Body of pancreas (tissue), 4 donors: ENCODE data around the gene SNTB2. TPM values are rescaled to one million over a fixed set of nuclear protein-coding genes. Genes with fewer than 3 reads are reported as not detected.
"Not testable (repeated sequence)": the region's sequence is repeated elsewhere in the genome, so short reads cannot be mapped to it uniquely, and the experiment has no call there.

Experiments
- ATAC-seq: fragments of 150-250 bp; one replicate; pipeline ENCODE4 v1.9.1; 2016
- DNase-seq, 4 donors: peaks; one replicate each; pipeline ENCODE4 v3.0.0-alpha.2; 2019
- H3K27ac ChIP-seq, 4 donors: fragments of 200-600 bp; sonication (generic); 1 replicate in 3 of 4; 2 replicates in 1 of 4; pipeline versions ENCODE4 v1.5.1 to v1.6.1; 2016 to 2019; ENCODE audit warnings: mild to moderate bottlenecking in 1 of 4, mixed read lengths in 1 of 4, moderate library complexity in 1 of 4
- H3K27me3 ChIP-seq, 2 donors: fragments of 200-600 bp; sonication (generic); one replicate each; pipeline ENCODE4 v1.6.0; 2016; ENCODE audit warnings: mild to moderate bottlenecking in 1 of 2
- H3K36me3 ChIP-seq, 2 donors: fragments of 200-600 bp; sonication (generic); replicated peaks in 1 of 2; 2 replicates each; pipeline ENCODE4 v1.5.1; 2016; ENCODE audit warnings: low read depth in 2 of 2; ENCODE audit not compliant: insufficient read depth in 1 of 2
- H3K4me1 ChIP-seq: fragments of 200-600 bp; sonication (generic); one replicate; pipeline ENCODE4 v1.6.0; 2016
- H3K4me3 ChIP-seq, 2 donors: fragments of 200-600 bp; sonication (generic); 1 replicate in 1 of 2; 2 replicates in 1 of 2; pipeline ENCODE4 v1.5.1; 2016 to 2019
- H3K9me3 ChIP-seq, 3 donors: fragments of 200-600 bp; sonication (generic); 1 replicate in 2 of 3; 2 replicates in 1 of 3; pipeline ENCODE4 v1.5.1; 2016
- POLR2A ChIP-seq, 3 donors: fragments of 450-650 bp; IDR thresholded peaks; one replicate each; pipeline ENCODE4 v1.6.1; 2016; ENCODE audit warnings: antibody characterized with exemption in 3 of 3, mild to moderate bottlenecking in 2 of 3
- WGBS, 2 donors: methylation state at CpG; one replicate each; pipeline ENCODE4 v1.1.5; 2017; 5-methylcytosine and 5-hydroxymethylcytosine counted together
- intact Hi-C: fragments of 100-400 bp; cut with DNase I; formaldehyde crosslinking; loops from one replicate; pipeline ENCODE4 v1.15.1; 2023
- total RNA-seq, 2 donors: library from RNA; depleted of rRNA; stranded (reverse); fragments of >200 nt; gene quantifications; one replicate each; pipeline ENCODE4 v1.1.0, GENCODE V29; 2016
- TF ChIP-seq, protein P1 (sequence below), 7 experiments: fragments of 450-650 bp in 4 of 7; fragments of 200-600 bp in 3 of 7; sonication (generic) in 3 of 7; IDR thresholded peaks; one replicate each; pipeline ENCODE4 v1.5.1; 2016 to 2019; ENCODE audit warnings: antibody characterized with exemption in 7 of 7

SNTB2 gene
- total RNA-seq, 2 donors from 2014 or later: 11.2 to 13.5 TPM

- WGBS, 2 donors: 58 to 59% methylated on average over 3 of the region's 3 CpGs
- H3K27me3 ChIP-seq: no peaks in the 10 kb centered on the region
- ATAC-seq (no peak), DNase-seq (no peak)
- H3K27ac ChIP-seq: no peak overlapping the region
- no peaks in the 10 kb centered on the region for H3K9me3 ChIP-seq
- H3K4me3 ChIP-seq: no peak overlapping the region
- intact Hi-C loops: no loop called here
- no peaks in the 10 kb centered on the region for H3K36me3 ChIP-seq
- no peak for TF ChIP-seq POLR2A (IDR thresholded peaks at IDR 0.05)
- TF ChIP-seq, protein P1, sequence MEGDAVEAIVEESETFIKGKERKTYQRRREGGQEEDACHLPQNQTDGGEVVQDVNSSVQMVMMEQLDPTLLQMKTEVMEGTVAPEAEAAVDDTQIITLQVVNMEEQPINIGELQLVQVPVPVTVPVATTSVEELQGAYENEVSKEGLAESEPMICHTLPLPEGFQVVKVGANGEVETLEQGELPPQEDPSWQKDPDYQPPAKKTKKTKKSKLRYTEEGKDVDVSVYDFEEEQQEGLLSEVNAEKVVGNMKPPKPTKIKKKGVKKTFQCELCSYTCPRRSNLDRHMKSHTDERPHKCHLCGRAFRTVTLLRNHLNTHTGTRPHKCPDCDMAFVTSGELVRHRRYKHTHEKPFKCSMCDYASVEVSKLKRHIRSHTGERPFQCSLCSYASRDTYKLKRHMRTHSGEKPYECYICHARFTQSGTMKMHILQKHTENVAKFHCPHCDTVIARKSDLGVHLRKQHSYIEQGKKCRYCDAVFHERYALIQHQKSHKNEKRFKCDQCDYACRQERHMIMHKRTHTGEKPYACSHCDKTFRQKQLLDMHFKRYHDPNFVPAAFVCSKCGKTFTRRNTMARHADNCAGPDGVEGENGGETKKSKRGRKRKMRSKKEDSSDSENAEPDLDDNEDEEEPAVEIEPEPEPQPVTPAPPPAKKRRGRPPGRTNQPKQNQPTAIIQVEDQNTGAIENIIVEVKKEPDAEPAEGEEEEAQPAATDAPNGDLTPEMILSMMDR (IDR thresholded peaks at IDR 0.05): no peak
- no peaks in the 10 kb centered on the region for H3K4me1 ChIP-seq
Observed at GRCh38 chr16:69293401-69293800, 106.4 kb downstream of the SNTB2 start.

DNA sequence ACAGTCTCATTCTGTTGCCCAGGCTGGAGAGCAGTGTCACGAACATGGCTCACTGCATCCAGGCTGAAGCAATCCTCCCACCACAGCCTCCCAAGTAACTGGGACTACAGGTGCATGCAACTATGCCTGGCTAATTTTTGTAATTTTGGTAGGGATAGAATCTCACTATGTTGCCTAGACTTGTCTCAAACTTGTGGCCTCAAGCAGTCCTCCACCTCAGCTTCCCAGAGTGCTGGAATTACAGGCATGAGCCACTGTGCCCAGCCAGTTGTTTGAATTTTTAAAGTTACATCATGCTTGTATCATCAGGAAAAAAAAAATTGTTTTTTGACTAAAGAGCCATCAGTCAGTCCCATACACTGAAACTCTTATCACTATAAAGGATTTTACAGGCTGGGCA, 107.1 kb downstream of the SNTB2 start:
- intact Hi-C loops: no loop called here
- no peak for DNase-seq
- Histone ChIP-seq H3K4me1 (no peaks in the 10 kb centered on the region), H3K27ac (no peak overlapping the region), H3K9me3 (no peaks in the 10 kb centered on the region), H3K4me3 (no peak overlapping the region), H3K27me3 (no peaks in the 10 kb centered on the region), H3K36me3 (no peaks in the 10 kb centered on the region)
- no peak for ATAC-seq
- WGBS, 2 donors: 89% methylated on average over 1 of the region's 1 CpG
- TF ChIP-seq POLR2A (IDR thresholded peaks at IDR 0.05): no peak
- TF ChIP-seq, protein P1 (IDR thresholded peaks at IDR 0.05): no peak

GRCh38 chr16:69296771-69297170, 109.8 kb downstream of the SNTB2 start:
- H3K9me3 ChIP-seq, ATAC-seq, H3K4me3 ChIP-seq, H3K27me3 ChIP-seq, DNase-seq, H3K27ac ChIP-seq, H3K4me1 ChIP-seq, H3K36me3 ChIP-seq, intact Hi-C loops: not testable (repeated sequence)
- WGBS, 2 donors: 90 to 98% methylated on average over 7 of the region's 7 CpGs

DNA sequence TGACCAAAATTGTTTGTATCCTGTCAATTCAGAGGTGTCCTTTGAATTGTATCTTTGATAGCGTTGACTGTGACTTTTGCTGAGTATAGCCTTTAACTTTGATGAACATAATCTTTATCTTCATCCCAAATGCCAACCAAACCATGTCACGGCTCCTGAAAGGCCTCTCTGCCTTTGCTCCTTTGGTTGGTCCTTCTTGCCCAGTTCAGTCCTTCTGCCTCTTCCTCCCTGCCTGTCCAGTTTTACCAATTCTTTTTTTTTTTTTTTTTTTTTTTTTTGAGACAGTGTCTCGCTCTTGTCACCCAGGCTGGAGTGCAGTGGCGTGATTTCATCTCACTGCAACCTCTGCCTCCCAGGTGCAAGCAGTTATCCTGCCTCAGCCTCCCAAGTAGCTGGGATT, 111.3 kb downstream of the SNTB2 start:
- Histone ChIP-seq H3K27me3 (no peaks in the 10 kb centered on the region), H3K4me3 (no peak overlapping the region), H3K36me3 (peaks cover 0 to 3% of the 10 kb centered on the region in 2 donors), H3K9me3 (no peaks in the 10 kb centered on the region), H3K4me1 (no peaks in the 10 kb centered on the region), H3K27ac (no peak overlapping the region)
- intact Hi-C loops: no loop called here
- ATAC-seq (no peak), DNase-seq (no peak)
- no peak for TF ChIP-seq POLR2A (IDR thresholded peaks at IDR 0.05)
- TF ChIP-seq, protein P1 (IDR thresholded peaks at IDR 0.05): no peak
- 94 to 96% methylated on average over 4 of the region's 4 CpGs for WGBS, 2 donors

DNA sequence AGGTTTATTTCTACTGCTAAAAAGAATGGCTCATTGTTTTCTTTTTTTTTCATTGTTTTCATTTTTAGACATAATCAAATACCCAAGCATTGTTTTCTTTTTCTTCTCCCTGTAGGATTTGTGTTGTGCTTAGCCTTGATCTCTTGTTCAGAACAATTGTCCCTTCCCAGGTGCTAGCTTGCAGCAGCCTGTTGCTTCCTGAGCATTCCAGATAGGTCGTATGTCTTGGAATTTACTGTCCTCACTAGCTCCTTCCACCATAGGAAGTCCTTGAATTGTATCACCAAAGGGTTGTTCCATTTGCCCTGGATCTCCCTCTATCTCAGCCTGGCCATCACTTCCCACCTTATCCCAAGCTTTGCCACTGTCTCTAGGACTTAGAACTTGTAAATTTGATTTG, 114.2 kb downstream of the SNTB2 start:
- ATAC-seq (no peak), DNase-seq (no peak)
- intact Hi-C loops: no loop called here
- peaks cover 0 to 3% of the 10 kb centered on the region in 2 donors for H3K36me3 ChIP-seq
- H3K4me3 ChIP-seq: no peak overlapping the region
- H3K9me3 ChIP-seq: no peaks in the 10 kb centered on the region
- no peaks in the 10 kb centered on the region for H3K27me3 ChIP-seq
- no peak for TF ChIP-seq POLR2A (IDR thresholded peaks at IDR 0.05)
- TF ChIP-seq, protein P1 (IDR thresholded peaks at IDR 0.05): no peak
- H3K27ac ChIP-seq: no peak overlapping the region
- H3K4me1 ChIP-seq: no peaks in the 10 kb centered on the region
- 47 to 63% methylated on average over 1 of the region's 1 CpG for WGBS, 2 donors
